ENCODE results near the gene ODR4.
"Not testable (repeated sequence)": the region's sequence is repeated elsewhere in the genome, so short reads cannot be mapped to it uniquely, and the experiment has no call there.

The ODR4 gene

GRCh38 chr1:186421446-186421845 is 45.8 kb downstream of the ODR4 start:
- DNase-seq (ENCODE audit: low read depth), result no peak

DNA sequence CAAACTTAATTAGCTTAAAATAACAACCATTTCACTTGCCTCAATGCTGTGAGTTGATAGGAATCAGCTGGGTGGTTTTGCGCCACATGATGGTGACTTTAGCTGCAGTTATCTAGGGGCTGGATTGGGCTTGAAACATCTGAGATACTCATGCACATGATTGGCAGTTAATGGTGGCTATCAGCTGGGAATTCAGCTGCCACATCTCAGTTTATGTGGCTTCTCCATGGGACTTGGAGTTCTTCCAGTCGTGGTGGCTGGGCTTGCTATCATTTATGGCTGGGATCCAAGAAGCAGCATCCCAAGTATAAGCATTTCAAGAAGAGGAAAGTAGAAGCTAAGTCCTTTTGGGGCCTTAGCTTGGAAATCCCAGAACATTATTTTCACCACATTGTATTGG is 48.9 kb downstream of the ODR4 start:
- DNase-seq (ENCODE audit: low read depth), result peak; percentile 48

- DNase-seq (ENCODE audit: low read depth), result no peak
Observed at GRCh38 chr1:186426118-186426517, 50.5 kb downstream of the ODR4 start.

DNA sequence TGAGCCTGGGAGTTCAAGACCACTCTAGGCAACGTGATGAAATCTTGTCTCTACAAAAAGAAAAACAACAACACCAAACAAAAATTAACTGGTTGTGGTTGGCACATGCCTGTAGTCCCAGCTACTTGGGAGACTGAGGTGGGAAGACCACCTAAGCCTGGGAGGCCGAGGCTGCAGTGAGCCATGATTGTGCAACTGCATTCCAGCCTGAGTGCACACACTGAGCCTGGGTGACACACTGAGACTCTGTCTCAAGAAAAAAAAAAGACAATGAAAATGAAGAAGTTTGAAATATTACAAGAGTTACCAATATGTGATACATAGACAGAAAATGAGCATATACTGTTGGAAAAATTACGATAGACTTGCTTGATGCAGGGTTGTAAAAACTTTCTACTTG is 53.4 kb downstream of the ODR4 start:
- DNase-seq (ENCODE audit: low read depth), result peak; percentile 36

DNA sequence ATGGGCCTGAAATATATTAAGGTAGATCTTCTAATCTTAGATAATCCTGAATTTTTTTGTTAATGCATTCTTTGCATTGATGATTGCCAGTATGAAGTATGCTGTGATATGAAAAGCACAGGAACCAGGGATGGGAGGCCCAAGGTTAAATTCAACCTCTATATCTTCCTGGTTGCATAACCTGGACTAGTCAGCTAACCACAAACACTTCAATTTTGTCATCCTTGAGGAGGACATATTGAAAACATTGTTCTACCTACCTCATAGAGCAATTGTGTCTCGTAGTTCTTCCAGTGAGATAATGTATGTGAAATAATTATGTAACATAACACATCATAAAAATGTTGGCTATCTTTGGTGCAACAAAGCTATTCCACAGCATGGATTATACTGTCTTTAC is 59.7 kb downstream of the ODR4 start:
- peak; percentile 80 for DNase-seq (ENCODE audit: low read depth)

GRCh38 chr1:186438567-186438966 is 62.9 kb downstream of the ODR4 start:
- no peak for DNase-seq (ENCODE audit: low read depth)

- peak; percentile 51 for DNase-seq (ENCODE audit: low read depth)
Observed at GRCh38 chr1:186440584-186440983, 64.9 kb downstream of the ODR4 start.

GRCh38 chr1:186442651-186443375 is 67.2 kb downstream of the ODR4 start:
- DNase-seq (ENCODE audit: low read depth), result peak; percentile 87

- no peak for DNase-seq (ENCODE audit: low read depth)
Observed at GRCh38 chr1:186443638-186444037, 68.0 kb downstream of the ODR4 start.

- DNase-seq (ENCODE audit: low read depth), result no peak
Observed at GRCh38 chr1:186446152-186446551, 70.5 kb downstream of the ODR4 start.

- DNase-seq (ENCODE audit: low read depth), result no peak
Observed at GRCh38 chr1:186454981-186455380, 79.3 kb downstream of the ODR4 start.

GRCh38 chr1:186456729-186457255 is 81.2 kb downstream of the ODR4 start:
- no peak for DNase-seq (ENCODE audit: low read depth)

DNA sequence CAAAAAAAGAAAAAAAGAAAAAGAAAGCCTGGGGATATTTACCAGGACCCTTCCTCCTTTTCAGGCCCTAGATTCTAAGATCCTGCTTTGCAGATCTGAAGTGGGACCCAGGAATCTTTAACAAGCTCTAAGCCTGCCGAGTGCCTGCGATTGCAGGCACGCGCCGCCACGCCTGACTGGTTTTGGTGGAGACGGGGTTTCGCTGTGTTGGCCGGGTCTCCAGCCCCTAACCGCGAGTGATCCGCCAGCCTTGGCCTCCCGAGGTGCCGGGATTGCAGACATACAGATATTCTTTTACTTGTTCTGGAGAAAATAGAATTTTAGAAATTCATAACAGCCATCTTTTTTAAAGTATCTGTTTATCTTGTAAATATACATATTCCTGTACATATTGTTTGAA is 83.5 kb downstream of the ODR4 start:
- DNase-seq (ENCODE audit: low read depth), result not testable (repeated sequence)

DNA sequence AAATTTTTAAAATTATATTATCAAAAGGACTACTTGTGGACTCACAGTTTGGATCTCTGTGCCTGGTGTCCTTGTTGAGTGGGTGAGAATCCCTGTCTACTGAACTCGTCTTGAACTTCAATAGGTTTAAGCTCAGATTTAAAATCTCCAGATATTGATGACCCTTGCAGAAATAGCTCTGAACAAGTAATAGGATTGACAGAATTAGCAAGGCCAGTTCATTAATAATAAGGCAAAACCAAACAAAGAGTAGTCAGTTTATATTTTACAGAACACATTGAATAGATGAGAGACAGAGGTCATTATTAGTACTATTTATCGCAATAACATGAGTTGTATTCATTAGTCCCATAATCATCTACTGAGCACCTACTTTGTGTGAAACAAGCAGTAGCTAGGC is 85.4 kb downstream of the ODR4 start, which contains the start of gene PDC:
Gene PDC (minus strand): TSS at position 101 of the 400 bp plus-strand sequence. CDS start 11,655 bp downstream, outside the sequence.
- DNase-seq (ENCODE audit: low read depth), result no peak

GRCh38 chr1:186463511-186463910 is 87.9 kb downstream of the ODR4 start:
- no peak for DNase-seq (ENCODE audit: low read depth)

DNA sequence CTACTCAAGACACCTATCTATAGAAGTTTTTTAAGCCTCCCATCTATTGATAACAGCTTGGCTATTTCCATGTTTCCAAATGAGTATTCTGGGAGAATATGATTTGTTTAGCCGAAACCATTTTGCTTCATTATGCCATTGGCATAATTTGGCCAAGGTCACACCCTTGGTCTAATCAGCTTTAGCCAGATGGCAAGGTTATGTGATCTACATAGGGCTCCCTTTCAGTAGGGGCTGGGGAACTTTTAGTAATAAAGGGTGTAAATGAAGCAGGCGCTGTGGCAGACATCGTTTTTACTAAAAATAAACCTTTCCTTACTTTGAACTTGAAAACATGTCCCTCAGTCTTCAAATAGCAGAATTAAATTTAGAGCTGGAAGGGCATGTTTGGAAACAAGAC is 88.3 kb downstream of the ODR4 start:
- DNase-seq (ENCODE audit: low read depth), result no peak

GRCh38 chr1:186465491-186465890 is 89.9 kb downstream of the ODR4 start:
- not testable (repeated sequence) for DNase-seq (ENCODE audit: low read depth)

- no peak for DNase-seq (ENCODE audit: low read depth)
Observed at GRCh38 chr1:186465946-186466345, 90.3 kb downstream of the ODR4 start.

Data from amniotic epithelial cell (primary cell).